Measurements from ENCODE around the gene MCTP1. TPM values are rescaled to one million over a fixed set of nuclear protein-coding genes. Genes with fewer than 3 reads are reported as not detected.

The MCTP1 gene
- total RNA-seq, 1 experiment from 2014 or later, result 0.44 TPM

DNA sequence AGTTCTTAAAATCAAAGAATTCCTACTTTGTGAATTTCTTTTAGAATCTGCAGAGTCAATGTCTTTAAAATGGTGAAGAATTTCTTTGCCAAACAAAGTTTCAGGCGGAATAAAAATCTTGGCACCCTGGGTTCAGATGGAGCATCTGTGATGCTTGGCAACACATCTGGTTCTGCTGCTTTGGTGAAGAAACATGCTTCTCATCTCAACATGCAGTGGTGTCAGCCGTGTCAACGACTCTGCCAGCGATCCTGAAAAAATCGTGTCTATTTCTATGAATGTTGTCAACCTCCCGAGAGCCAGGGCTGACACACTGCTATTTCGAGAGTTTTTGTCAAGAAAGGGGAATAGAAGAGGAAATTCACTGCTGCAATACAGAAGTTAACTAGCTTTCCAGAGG is 514.9 kb downstream of the MCTP1 start (continued):
- TF ChIP-seq FOSL1 (IDR thresholded peaks at IDR 0.05; ENCODE audit: low read depth) (no peak), ZNF274 (IDR thresholded peaks at IDR 0.05; ENCODE audit: low read depth, low read length) (no peak), YY1 (IDR thresholded peaks at IDR 0.05; ENCODE audit: extremely low read depth, insufficient replicate concordance, low read depth, low read length) (no peak), JUND (IDR thresholded peaks at IDR 0.05) (no peak)

- ATAC-seq, result no peak
- Histone ChIP-seq H3K9me3 (ENCODE audit: control insufficient read depth in 1 of 2, insufficient read depth in 1 of 2, low read depth in 1 of 2, low read length in 2 of 2) (no peaks in the 10 kb centered on the region), H4K20me1 (ENCODE audit: insufficient read depth) (no peaks in the 10 kb centered on the region), H3K9ac (ENCODE audit: low read length) (no peak overlapping the region), H3K27me3 (ENCODE audit: insufficient read depth, low read length) (no peaks in the 10 kb centered on the region), H2AFZ (ENCODE audit: low read depth, low read length, poor library complexity, severe bottlenecking) (no peak overlapping the region), H3K27ac (ENCODE audit: low read depth, low read length) (no peak overlapping the region), H3K4me3 (replicated peaks in 1 of 2; ENCODE audit: low read depth in 1 of 2, low read length in 2 of 2) (no peak overlapping the region), H3K79me2 (ENCODE audit: insufficient read depth, low read length) (no peaks in the 10 kb centered on the region), H3K4me1 (ENCODE audit: control insufficient read depth in 1 of 2, insufficient read depth in 2 of 2, low read length in 2 of 2) (no peaks in the 10 kb centered on the region), H3K4me2 (ENCODE audit: low read length) (no peak overlapping the region), H3K9me2 (ENCODE audit: insufficient read depth) (no peaks in the 10 kb centered on the region), H3K36me3 (ENCODE audit: control insufficient read depth in 1 of 2, insufficient read depth in 2 of 2, low read length in 2 of 2) (no peaks in the 10 kb centered on the region)
- no peak for DNase-seq (ENCODE audit: low read depth, low spot score)
- RAD21 ChIA-PET (ENCODE audit: low non-redundant PET in 1 of 2, low total read pairs in 2 of 2, uncharacterized antibody in 2 of 2, unreplicated experiment in 2 of 2), result no interaction called here
- POLR2A ChIA-PET, result no interaction called here
- TF ChIP-seq, protein P1, sequence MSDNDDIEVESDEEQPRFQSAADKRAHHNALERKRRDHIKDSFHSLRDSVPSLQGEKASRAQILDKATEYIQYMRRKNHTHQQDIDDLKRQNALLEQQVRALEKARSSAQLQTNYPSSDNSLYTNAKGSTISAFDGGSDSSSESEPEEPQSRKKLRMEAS (IDR thresholded peaks at IDR 0.05), result no peak
- TF ChIP-seq ATF3 (IDR thresholded peaks at IDR 0.05) (no peak), EGR1 (IDR thresholded peaks at IDR 0.05; ENCODE audit: low read depth) (no peak), RAD21 (IDR thresholded peaks at IDR 0.05; ENCODE audit: low read depth) (no peak), POLR2A (IDR thresholded peaks at IDR 0.05; ENCODE audit: borderline replicate concordance, extremely low read depth, insufficient read depth, insufficient read length) (no peak), SP1 (IDR thresholded peaks at IDR 0.05; ENCODE audit: low read depth) (no peak), YY1 (IDR thresholded peaks at IDR 0.05; ENCODE audit: extremely low read depth, insufficient replicate concordance, low read depth, low read length) (no peak), JUND (IDR thresholded peaks at IDR 0.05) (no peak), SIN3A (IDR thresholded peaks at IDR 0.05; ENCODE audit: low read depth) (no peak), ZFX (IDR thresholded peaks at IDR 0.05) (no peak), POLR2AphosphoS5 (IDR thresholded peaks at IDR 0.05; ENCODE audit: low read depth, low read length) (no peak), CBX3 (IDR thresholded peaks at IDR 0.05; ENCODE audit: low read depth) (no peak), REST (IDR thresholded peaks at IDR 0.05; ENCODE audit: low read depth) (no peak), CEBPB (IDR thresholded peaks at IDR 0.05; ENCODE audit: low read depth) (no peak)
- TF ChIP-seq, protein P2, sequence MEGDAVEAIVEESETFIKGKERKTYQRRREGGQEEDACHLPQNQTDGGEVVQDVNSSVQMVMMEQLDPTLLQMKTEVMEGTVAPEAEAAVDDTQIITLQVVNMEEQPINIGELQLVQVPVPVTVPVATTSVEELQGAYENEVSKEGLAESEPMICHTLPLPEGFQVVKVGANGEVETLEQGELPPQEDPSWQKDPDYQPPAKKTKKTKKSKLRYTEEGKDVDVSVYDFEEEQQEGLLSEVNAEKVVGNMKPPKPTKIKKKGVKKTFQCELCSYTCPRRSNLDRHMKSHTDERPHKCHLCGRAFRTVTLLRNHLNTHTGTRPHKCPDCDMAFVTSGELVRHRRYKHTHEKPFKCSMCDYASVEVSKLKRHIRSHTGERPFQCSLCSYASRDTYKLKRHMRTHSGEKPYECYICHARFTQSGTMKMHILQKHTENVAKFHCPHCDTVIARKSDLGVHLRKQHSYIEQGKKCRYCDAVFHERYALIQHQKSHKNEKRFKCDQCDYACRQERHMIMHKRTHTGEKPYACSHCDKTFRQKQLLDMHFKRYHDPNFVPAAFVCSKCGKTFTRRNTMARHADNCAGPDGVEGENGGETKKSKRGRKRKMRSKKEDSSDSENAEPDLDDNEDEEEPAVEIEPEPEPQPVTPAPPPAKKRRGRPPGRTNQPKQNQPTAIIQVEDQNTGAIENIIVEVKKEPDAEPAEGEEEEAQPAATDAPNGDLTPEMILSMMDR (IDR thresholded peaks at IDR 0.05 in 2 of 3, conservative IDR thresholded peaks at IDR 0.05 in 1 of 3; ENCODE audit: borderline replicate concordance in 1 of 3, insufficient read depth in 1 of 3, low read depth in 2 of 3, low read length in 2 of 3), result no peak
- CTCF ChIA-PET, result no interaction called here
- no TSS peak for BruUV-seq (replicated peaks)
- intact Hi-C loops (cut with micrococcal nuclease), result no loop called here
Measured at GRCh38 chr5:94761786-94762185, 523.1 kb downstream of the MCTP1 start.

All from HCT116 (cell line).